ENCODE results near the gene GTPBP3. TPM values are rescaled to one million over a fixed set of nuclear protein-coding genes. Genes with fewer than 3 reads are reported as not detected.
A peak's percentile ranks its signal among the peaks of the same experiment; 100 is the strongest.

GTPBP3 gene
- total RNA-seq, 2 donors from 2014 or later: 6.0 to 16.8 TPM

- Histone ChIP-seq H3K4me1 (peaks cover 0 to 36% of the 10 kb centered on the region in 2 donors), H3K9me3 (no peaks in the 10 kb centered on the region), H3K27ac (peak overlapping the region; percentile 63 to 66), H3K27me3 (no peaks in the 10 kb centered on the region), H3K36me3 (no peaks in the 10 kb centered on the region), H3K4me3 (no peak overlapping the region)
- TF ChIP-seq, protein P1, sequence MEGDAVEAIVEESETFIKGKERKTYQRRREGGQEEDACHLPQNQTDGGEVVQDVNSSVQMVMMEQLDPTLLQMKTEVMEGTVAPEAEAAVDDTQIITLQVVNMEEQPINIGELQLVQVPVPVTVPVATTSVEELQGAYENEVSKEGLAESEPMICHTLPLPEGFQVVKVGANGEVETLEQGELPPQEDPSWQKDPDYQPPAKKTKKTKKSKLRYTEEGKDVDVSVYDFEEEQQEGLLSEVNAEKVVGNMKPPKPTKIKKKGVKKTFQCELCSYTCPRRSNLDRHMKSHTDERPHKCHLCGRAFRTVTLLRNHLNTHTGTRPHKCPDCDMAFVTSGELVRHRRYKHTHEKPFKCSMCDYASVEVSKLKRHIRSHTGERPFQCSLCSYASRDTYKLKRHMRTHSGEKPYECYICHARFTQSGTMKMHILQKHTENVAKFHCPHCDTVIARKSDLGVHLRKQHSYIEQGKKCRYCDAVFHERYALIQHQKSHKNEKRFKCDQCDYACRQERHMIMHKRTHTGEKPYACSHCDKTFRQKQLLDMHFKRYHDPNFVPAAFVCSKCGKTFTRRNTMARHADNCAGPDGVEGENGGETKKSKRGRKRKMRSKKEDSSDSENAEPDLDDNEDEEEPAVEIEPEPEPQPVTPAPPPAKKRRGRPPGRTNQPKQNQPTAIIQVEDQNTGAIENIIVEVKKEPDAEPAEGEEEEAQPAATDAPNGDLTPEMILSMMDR (IDR thresholded peaks at IDR 0.05): peak; percentile 90 to 95
- DNase-seq (ENCODE audit: low spot score): peak; percentile 81
Measured at GRCh38 chr19:17346109-17346671, 8.8 kb downstream of the GTPBP3 start.

DNA sequence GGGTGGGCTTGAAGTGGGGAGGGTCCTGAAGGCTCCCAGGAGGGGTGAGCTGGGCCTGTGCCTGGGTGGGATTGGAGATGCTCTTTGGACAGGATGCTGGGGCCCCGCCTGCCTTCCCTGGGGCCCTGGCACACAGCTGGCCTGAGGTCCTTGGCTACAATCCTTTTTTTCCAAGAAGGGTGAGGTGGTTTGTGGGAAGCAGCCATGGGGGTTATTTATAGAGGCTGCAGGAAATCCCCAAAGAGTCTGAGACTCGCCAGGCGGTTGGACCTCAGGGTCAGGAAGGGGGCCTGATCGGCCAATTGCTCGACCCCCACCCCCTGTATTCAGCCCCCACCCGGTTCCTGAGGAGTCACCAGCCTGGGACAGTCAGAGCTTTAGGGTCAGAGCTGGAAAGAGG lies 10.0 kb downstream of the GTPBP3 start:
- H3K36me3 ChIP-seq: no peaks in the 10 kb centered on the region
- H3K27ac ChIP-seq: peak overlapping the region; percentile 63 to 66
- no peak overlapping the region for H3K4me3 ChIP-seq
- DNase-seq (ENCODE audit: low spot score): no peak
- TF ChIP-seq, protein P1 (IDR thresholded peaks at IDR 0.05): no peak
- no peaks in the 10 kb centered on the region for H3K9me3 ChIP-seq
- no peaks in the 10 kb centered on the region for H3K27me3 ChIP-seq
- peaks cover 0 to 37% of the 10 kb centered on the region in 2 donors for H3K4me1 ChIP-seq

GRCh38 chr19:17347877-17348276 lies 10.5 kb downstream of the GTPBP3 start:
- H3K4me1 ChIP-seq: peaks cover 0 to 42% of the 10 kb centered on the region in 2 donors
- TF ChIP-seq, protein P1 (IDR thresholded peaks at IDR 0.05): no peak
- no peaks in the 10 kb centered on the region for H3K27me3 ChIP-seq
- no peak overlapping the region for H3K4me3 ChIP-seq
- no peaks in the 10 kb centered on the region for H3K9me3 ChIP-seq
- no peak for DNase-seq (ENCODE audit: low spot score)
- H3K36me3 ChIP-seq: no peaks in the 10 kb centered on the region
- H3K27ac ChIP-seq: peak overlapping the region; percentile 63 to 66

- no peaks in the 10 kb centered on the region for H3K27me3 ChIP-seq
- H3K27ac ChIP-seq: peak overlapping the region; percentile 61 to 63
- H3K4me3 ChIP-seq: no peak overlapping the region
- no peaks in the 10 kb centered on the region for H3K9me3 ChIP-seq
- TF ChIP-seq, protein P1 (IDR thresholded peaks at IDR 0.05): no peak
- no peaks in the 10 kb centered on the region for H3K36me3 ChIP-seq
- DNase-seq (ENCODE audit: low spot score): peak; percentile 74
- H3K4me1 ChIP-seq: peaks cover 0 to 47% of the 10 kb centered on the region in 2 donors
Measured at GRCh38 chr19:17348700-17349099, 11.3 kb downstream of the GTPBP3 start.

DNA sequence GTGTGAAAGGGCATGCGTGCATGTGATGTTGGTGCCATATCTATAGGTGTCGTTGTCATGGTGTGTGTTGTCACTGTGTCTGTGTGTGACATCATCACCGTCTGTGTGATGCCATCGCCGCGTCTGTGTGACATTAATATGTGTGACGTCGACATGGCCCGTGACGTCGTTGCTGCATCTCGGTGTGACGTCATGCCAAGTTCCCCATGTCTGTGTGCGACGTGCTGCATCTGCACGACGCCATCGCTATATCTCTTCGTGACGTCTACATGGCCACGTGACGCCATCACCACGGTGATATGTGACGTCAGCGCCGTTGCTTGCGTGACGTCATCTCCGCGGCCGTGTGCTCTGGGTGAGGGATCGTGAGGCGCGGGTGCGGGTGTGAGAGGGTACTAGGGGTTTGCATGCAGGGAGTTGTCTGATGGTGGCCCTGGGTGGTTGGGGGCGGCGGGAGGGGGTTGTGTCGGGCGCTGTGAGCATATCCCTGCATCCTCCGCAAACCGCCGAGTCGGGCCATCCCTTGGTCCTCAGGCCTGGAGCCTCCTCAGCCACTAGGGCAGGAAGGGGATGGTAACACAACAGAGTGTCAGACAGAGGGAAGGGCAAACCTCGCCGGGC lies 14.6 kb downstream of the GTPBP3 start:
- no peak overlapping the region for H3K27ac ChIP-seq
- no peaks in the 10 kb centered on the region for H3K27me3 ChIP-seq
- H3K9me3 ChIP-seq: no peaks in the 10 kb centered on the region
- DNase-seq (ENCODE audit: low spot score): no peak
- no peak overlapping the region for H3K4me3 ChIP-seq
- no peaks in the 10 kb centered on the region for H3K36me3 ChIP-seq
- peaks cover 0 to 39% of the 10 kb centered on the region in 2 donors for H3K4me1 ChIP-seq
- TF ChIP-seq, protein P1 (IDR thresholded peaks at IDR 0.05): no peak
